Mesendoderm (in vitro differentiated cells): ENCODE measurements around the gene HSPA14.
"Not testable (repeated sequence)": the region's sequence is repeated elsewhere in the genome, so short reads cannot be mapped to it uniquely, and the experiment has no call there.

Source experiments
- DNase-seq: peaks from one replicate; pipeline ENCODE4 v3.0.0; 2013
- H2AK5ac ChIP-seq: 2 replicates; pipeline ENCODE4 v1.6.1; 2013; ENCODE audit warnings: low read length, inconsistent platforms
- H2BK120ac ChIP-seq: 2 replicates; pipeline ENCODE4 v1.6.1; 2013; ENCODE audit warnings: low read depth, mild to moderate bottlenecking, low read length, moderate library complexity, mixed read lengths
- H2BK15ac ChIP-seq: replicated peaks from 2 replicates; pipeline ENCODE4 v1.6.1; 2013; ENCODE audit warnings: low read depth, mild to moderate bottlenecking, moderate library complexity
- H2BK5ac ChIP-seq: 2 replicates; pipeline ENCODE4 v1.6.1; 2013; ENCODE audit warnings: low read length, inconsistent platforms
- H3K18ac ChIP-seq: 2 replicates; pipeline ENCODE4 v1.6.1; 2013; ENCODE audit warnings: mild to moderate bottlenecking, low read length, mixed read lengths
- H3K23ac ChIP-seq: one replicate; pipeline ENCODE4 v1.6.1; 2013; ENCODE audit warnings: low read length
- H3K27ac ChIP-seq: 2 replicates; pipeline ENCODE4 v1.5.1; 2013; ENCODE audit warnings: low read depth, mild to moderate bottlenecking, inconsistent platforms, low read length, moderate library complexity
- H3K27me3 ChIP-seq: 2 replicates; pipeline ENCODE4 v1.6.1; 2013; ENCODE audit warnings: low read length, control low read depth, mild to moderate bottlenecking, inconsistent platforms; ENCODE audit not compliant: insufficient read depth, poor library complexity
- H3K36me3 ChIP-seq: 2 replicates; pipeline ENCODE4 v1.6.1; 2013; ENCODE audit warnings: low read length, inconsistent platforms; ENCODE audit not compliant: control insufficient read depth, insufficient read depth
- H3K4ac ChIP-seq: one replicate; pipeline ENCODE4 v1.6.1; 2013; ENCODE audit warnings: low read depth, mild to moderate bottlenecking, low read length, moderate library complexity
- H3K4me1 ChIP-seq: 2 replicates; pipeline ENCODE4 v1.6.1; 2013; ENCODE audit warnings: low read depth, low read length, inconsistent platforms; ENCODE audit not compliant: control insufficient read depth
- H3K4me2 ChIP-seq: 2 replicates; pipeline ENCODE4 v1.6.1; 2013; ENCODE audit warnings: low read length
- H3K4me3 ChIP-seq: 2 replicates; pipeline ENCODE4 v1.5.1; 2013; ENCODE audit warnings: mild to moderate bottlenecking, low read length
- H3K56ac ChIP-seq: one replicate; pipeline ENCODE4 v1.6.1; 2013; ENCODE audit warnings: low read length
- H3K79me1 ChIP-seq: 2 replicates; pipeline ENCODE4 v1.6.1; 2013; ENCODE audit warnings: low read length, inconsistent platforms
- H3K79me2 ChIP-seq: 2 replicates; pipeline ENCODE4 v1.6.1; 2013; ENCODE audit warnings: mild to moderate bottlenecking, low read length; ENCODE audit not compliant: control insufficient read depth, insufficient read depth
- H3K9ac ChIP-seq: 2 replicates; pipeline ENCODE4 v1.6.1; 2013; ENCODE audit warnings: low read length, inconsistent platforms
- H4K5ac ChIP-seq: one replicate; pipeline ENCODE4 v1.6.1; 2013; ENCODE audit warnings: low read length
- H4K8ac ChIP-seq: one replicate; pipeline ENCODE4 v1.6.1; 2013; ENCODE audit warnings: low read depth, mild to moderate bottlenecking, control low read depth, low read length, moderate library complexity
- WGBS: extraction: QIAGEN DNeasy Blood & Tissue Kit; methylation state at CpG from one replicate; pipeline ENCODE4 v1.1.7; 2013; ENCODE audit warnings: low lambda C conversion rate, missing lambda C conversion rate; ENCODE audit not compliant: insufficient coverage; ENCODE audit errors: extremely low coverage; 5-methylcytosine and 5-hydroxymethylcytosine counted together

HSPA14 gene

GRCh38 chr10:14858338-14858960, 20.3 kb downstream of the HSPA14 start:
- DNase-seq, result no peak
- H3K4me2 ChIP-seq, result no peak overlapping the region
- H2BK120ac ChIP-seq, result no peak overlapping the region
- H3K18ac ChIP-seq, result no peak overlapping the region
- no peak overlapping the region for H4K5ac ChIP-seq
- no peaks in the 10 kb centered on the region for H3K79me2 ChIP-seq
- H3K4me3 ChIP-seq, result no peak overlapping the region
- no peak overlapping the region for H4K8ac ChIP-seq
- H3K56ac ChIP-seq, result no peak overlapping the region
- H2BK5ac ChIP-seq, result no peak overlapping the region
- no peak overlapping the region for H2AK5ac ChIP-seq
- H3K36me3 ChIP-seq, result no peaks in the 10 kb centered on the region
- H3K27ac ChIP-seq, result no peak overlapping the region
- H3K4me1 ChIP-seq, result no peaks in the 10 kb centered on the region
- no peaks in the 10 kb centered on the region for H3K79me1 ChIP-seq
- no peak overlapping the region for H3K4ac ChIP-seq
- no peak overlapping the region for H3K9ac ChIP-seq
- H2BK15ac ChIP-seq, result no peak overlapping the region
- H3K27me3 ChIP-seq, result no peaks in the 10 kb centered on the region
- H3K23ac ChIP-seq, result no peak overlapping the region
- WGBS, result no CpG with 5 or more reads among the region's 6 CpGs

GRCh38 chr10:14859043-14859442, 20.9 kb downstream of the HSPA14 start:
- H3K4me1 ChIP-seq, result no peaks in the 10 kb centered on the region
- H3K36me3 ChIP-seq, result no peaks in the 10 kb centered on the region
- H3K27ac ChIP-seq, result no peak overlapping the region
- no peak overlapping the region for H4K8ac ChIP-seq
- no peaks in the 10 kb centered on the region for H3K27me3 ChIP-seq
- H3K4me3 ChIP-seq, result no peak overlapping the region
- H3K4ac ChIP-seq, result no peak overlapping the region
- no peaks in the 10 kb centered on the region for H3K79me1 ChIP-seq
- H3K18ac ChIP-seq, result no peak overlapping the region
- no CpG with 5 or more reads among the region's 5 CpGs for WGBS
- H2AK5ac ChIP-seq, result no peak overlapping the region
- no peak overlapping the region for H2BK15ac ChIP-seq
- no peak overlapping the region for H3K9ac ChIP-seq
- no peak for DNase-seq
- no peak overlapping the region for H3K4me2 ChIP-seq
- H3K79me2 ChIP-seq, result no peaks in the 10 kb centered on the region
- H2BK120ac ChIP-seq, result no peak overlapping the region
- H3K56ac ChIP-seq, result no peak overlapping the region
- H2BK5ac ChIP-seq, result no peak overlapping the region
- no peak overlapping the region for H3K23ac ChIP-seq
- no peak overlapping the region for H4K5ac ChIP-seq

- Histone ChIP-seq H4K8ac (no peak overlapping the region), H3K4me2 (no peak overlapping the region), H3K56ac (no peak overlapping the region), H4K5ac (no peak overlapping the region), H3K4me1 (no peaks in the 10 kb centered on the region), H2AK5ac (no peak overlapping the region), H2BK15ac (no peak overlapping the region), H3K79me2 (no peaks in the 10 kb centered on the region), H2BK5ac (no peak overlapping the region), H3K36me3 (no peaks in the 10 kb centered on the region), H3K18ac (no peak overlapping the region), H2BK120ac (no peak overlapping the region), H3K4me3 (no peak overlapping the region), H3K4ac (no peak overlapping the region), H3K27ac (no peak overlapping the region), H3K9ac (no peak overlapping the region), H3K27me3 (no peaks in the 10 kb centered on the region), H3K23ac (no peak overlapping the region), H3K79me1 (no peaks in the 10 kb centered on the region)
- DNase-seq, result no peak
Measured at GRCh38 chr10:14859775-14860174, 21.7 kb downstream of the HSPA14 start.

- Histone ChIP-seq H3K27ac (no peak overlapping the region), H4K5ac (no peak overlapping the region), H2BK120ac (no peak overlapping the region), H3K56ac (no peak overlapping the region), H4K8ac (no peak overlapping the region), H3K4me2 (no peak overlapping the region), H3K79me2 (no peaks in the 10 kb centered on the region), H2BK5ac (no peak overlapping the region), H3K23ac (no peak overlapping the region), H3K9ac (no peak overlapping the region), H2AK5ac (no peak overlapping the region), H3K36me3 (no peaks in the 10 kb centered on the region), H3K18ac (no peak overlapping the region), H2BK15ac (no peak overlapping the region), H3K4me3 (no peak overlapping the region), H3K4ac (no peak overlapping the region), H3K27me3 (no peaks in the 10 kb centered on the region), H3K4me1 (no peaks in the 10 kb centered on the region), H3K79me1 (no peaks in the 10 kb centered on the region)
- no peak for DNase-seq
- WGBS, result no CpG with 5 or more reads among the region's 1 CpG
Measured at GRCh38 chr10:14860791-14861190, 22.7 kb downstream of the HSPA14 start.

- not testable (repeated sequence) for H3K36me3 ChIP-seq
- no CpG with 5 or more reads among the region's 6 CpGs for WGBS
Measured at GRCh38 chr10:14864466-14864865, 26.4 kb downstream of the HSPA14 start.

DNA sequence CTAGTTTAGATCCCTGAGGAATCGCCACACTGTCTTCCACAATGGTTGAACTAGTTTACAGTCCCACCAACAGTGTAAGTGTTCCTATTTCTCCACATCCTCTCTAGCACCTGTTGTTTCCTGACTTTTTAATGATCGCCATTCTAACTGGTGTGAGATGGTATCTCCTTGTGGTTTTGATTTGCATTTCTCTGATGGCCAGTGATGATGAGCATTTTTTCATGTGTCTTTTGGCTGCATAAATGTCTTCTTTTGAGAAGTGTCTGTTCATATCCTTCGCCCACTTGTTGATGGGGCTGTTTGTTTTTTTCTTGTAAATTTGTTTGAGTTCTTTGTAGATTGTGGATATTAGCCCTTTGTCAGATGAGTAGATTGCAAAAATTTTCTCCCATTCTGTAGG, 26.8 kb downstream of the HSPA14 start:
- not testable (repeated sequence) for H4K5ac ChIP-seq, H2AK5ac ChIP-seq, H3K79me2 ChIP-seq, H3K4ac ChIP-seq, H2BK5ac ChIP-seq, H4K8ac ChIP-seq, H3K9ac ChIP-seq, H3K79me1 ChIP-seq, H3K23ac ChIP-seq, H3K4me3 ChIP-seq, H3K36me3 ChIP-seq, H2BK120ac ChIP-seq, H3K27me3 ChIP-seq, H3K4me1 ChIP-seq, H3K4me2 ChIP-seq, H2BK15ac ChIP-seq, H3K18ac ChIP-seq, DNase-seq, H3K56ac ChIP-seq, H3K27ac ChIP-seq
- no CpG with 5 or more reads among the region's 3 CpGs for WGBS

More at GRCh38 chr10:14864466-14864865, 26.4 kb downstream of the HSPA14 start:
- not testable (repeated sequence) for DNase-seq, H2BK5ac ChIP-seq, H3K18ac ChIP-seq, H3K9ac ChIP-seq, H3K4me3 ChIP-seq, H3K4me1 ChIP-seq, H3K56ac ChIP-seq, H2BK15ac ChIP-seq, H3K27ac ChIP-seq, H3K79me1 ChIP-seq, H3K27me3 ChIP-seq, H4K5ac ChIP-seq, H2AK5ac ChIP-seq, H4K8ac ChIP-seq, H3K23ac ChIP-seq, H3K4ac ChIP-seq, H3K79me2 ChIP-seq, H3K4me2 ChIP-seq, H2BK120ac ChIP-seq
